Right renal pelvis (tissue), 4 donors: Measurements from ENCODE around the gene AUTS2. TPM values are rescaled to one million over a fixed set of nuclear protein-coding genes. Genes with fewer than 3 reads are reported as not detected.

ENCODE experiments used
- DNase-seq, 4 donors: peaks; one replicate each; pipeline ENCODE4 v3.0.0-alpha.2; 2013; ENCODE audit warnings: low read depth in 4 of 4, low spot score in 3 of 4, missing footprints in 1 of 4
- polyA plus RNA-seq, 4 donors: library from polyadenylated mRNA; unstranded; fragments of 120-200 nt; gene quantifications; one replicate each; pipeline ENCODE4 v1.2.1, GENCODE V29; 2013; ENCODE audit not compliant: insufficient read length in 4 of 4

AUTS2 gene
- polyA plus RNA-seq, 4 donors = 67.5 to 85.6 (median 76.0) TPM

DNA sequence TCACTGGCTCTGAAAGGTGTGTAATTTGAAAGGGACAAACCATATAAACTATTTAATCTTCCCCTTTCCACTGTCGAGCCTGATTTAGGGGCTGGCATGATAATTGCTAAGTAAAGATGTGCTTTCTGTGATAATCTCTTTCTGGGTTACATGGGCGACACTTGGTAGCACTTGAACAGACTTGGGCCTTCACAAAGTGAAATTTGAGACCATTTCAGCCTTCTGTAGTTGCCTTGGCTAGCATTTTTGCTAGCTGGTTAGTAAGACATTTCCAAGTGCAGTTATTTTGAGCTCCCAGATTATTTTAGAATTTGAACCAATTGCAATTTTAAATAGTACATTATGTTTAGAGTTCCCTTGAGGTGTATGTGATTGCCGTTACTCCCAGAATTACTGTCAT, 1101.0 kb downstream of the AUTS2 start:
- DNase-seq = no peak

- DNase-seq = no peak
Observed at GRCh38 chr7:70700055-70700940, 1102.0 kb downstream of the AUTS2 start.

DNA sequence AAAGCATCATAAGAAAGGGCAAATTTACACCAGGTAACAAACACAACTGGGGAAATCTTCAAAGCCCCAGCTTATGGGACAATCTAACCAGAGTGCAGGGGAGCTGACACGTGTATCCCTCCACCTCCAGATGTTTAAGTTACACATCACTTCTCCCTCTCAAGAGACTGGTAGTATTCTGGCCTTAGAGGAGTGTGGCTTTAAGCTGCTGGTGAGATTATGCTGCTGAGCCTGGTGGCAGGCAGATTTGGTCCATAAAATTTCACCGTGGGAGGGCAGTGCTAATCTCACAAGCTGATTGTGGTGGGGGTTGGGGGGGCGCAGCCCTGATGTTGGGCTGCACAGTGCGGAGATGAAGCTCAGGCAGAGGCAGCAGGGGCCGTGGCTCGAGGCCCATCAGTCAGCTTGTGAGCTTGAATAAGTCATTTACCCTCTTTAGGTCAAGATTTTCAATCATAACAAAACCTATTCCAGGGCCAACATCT, 1102.7 kb downstream of the AUTS2 start:
- no peak for DNase-seq

DNA sequence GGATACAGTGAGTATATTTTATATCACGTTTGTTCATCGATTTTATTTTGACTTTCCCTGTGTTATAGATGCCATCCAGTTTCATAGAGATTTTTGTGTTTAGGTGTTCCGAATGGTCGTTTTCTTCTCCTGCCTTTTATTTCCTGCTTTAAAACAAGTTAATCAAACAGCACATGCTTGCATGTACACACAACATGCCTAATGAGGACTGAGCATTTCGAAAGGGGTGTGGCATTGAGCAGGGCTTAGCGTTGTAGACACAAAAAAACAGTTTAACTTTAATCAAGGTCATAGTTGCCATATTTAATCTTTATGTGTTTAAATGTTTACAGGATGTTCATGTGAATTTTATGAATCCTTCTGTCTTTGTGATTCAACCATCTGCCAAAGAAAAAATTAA, 1103.2 kb downstream of the AUTS2 start:
- no peak for DNase-seq

GRCh38 chr7:70701991-70702390, 1103.7 kb downstream of the AUTS2 start:
- no peak for DNase-seq

GRCh38 chr7:70703785-70704184, 1105.5 kb downstream of the AUTS2 start:
- no peak for DNase-seq

DNA sequence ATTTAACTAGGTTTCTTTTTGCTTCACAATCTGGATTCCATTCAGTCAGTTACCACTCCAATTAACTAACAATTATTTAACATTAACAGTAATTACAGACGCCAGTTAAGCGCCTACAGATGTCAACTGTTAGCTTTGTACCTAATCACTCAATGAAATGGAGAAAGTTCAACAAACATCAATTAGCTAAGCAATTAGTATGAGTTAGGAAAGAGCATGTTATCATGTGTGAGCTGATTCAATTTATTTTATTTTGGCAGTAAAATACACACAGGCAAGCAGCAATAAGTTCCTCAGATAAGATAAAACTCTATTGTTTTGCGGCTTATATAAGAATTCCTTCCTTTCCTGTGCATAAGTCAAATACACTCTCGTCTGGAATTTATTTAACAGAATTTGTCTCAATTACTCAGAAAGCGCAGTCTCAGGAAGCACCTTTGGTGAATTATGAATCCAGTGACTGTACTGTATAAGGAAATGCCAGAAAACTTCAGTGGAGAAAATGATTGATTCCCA, 1106.6 kb downstream of the AUTS2 start:
- DNase-seq = no peak

GRCh38 chr7:70706204-70706603, 1107.9 kb downstream of the AUTS2 start:
- no peak for DNase-seq

GRCh38 chr7:70706698-70707097, 1108.4 kb downstream of the AUTS2 start:
- DNase-seq = no peak

DNA sequence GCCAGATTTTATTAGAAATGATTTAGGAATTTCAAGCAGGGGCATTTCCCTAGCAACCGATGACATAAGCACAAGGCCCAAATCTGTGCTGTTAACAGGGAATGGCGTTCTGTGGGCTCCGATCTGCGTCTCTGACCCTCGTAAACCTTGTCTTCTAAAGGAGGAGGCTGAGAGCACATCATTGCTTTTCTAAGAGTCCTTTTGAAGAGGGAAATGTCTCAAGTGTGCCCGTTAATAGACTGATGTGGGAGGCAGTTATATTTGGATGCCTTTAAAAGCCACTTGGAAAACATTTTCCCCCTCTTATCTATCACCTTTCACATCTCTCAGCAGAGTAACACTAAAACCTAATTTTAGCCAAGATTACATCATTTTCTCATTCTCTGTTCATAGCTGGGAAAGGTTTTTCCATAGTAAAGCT, 1109.6 kb downstream of the AUTS2 start:
- no peak for DNase-seq

GRCh38 chr7:70710011-70710480, 1111.8 kb downstream of the AUTS2 start:
- no peak for DNase-seq

- no peak for DNase-seq
Observed at GRCh38 chr7:70710651-70711050, 1112.4 kb downstream of the AUTS2 start.

DNA sequence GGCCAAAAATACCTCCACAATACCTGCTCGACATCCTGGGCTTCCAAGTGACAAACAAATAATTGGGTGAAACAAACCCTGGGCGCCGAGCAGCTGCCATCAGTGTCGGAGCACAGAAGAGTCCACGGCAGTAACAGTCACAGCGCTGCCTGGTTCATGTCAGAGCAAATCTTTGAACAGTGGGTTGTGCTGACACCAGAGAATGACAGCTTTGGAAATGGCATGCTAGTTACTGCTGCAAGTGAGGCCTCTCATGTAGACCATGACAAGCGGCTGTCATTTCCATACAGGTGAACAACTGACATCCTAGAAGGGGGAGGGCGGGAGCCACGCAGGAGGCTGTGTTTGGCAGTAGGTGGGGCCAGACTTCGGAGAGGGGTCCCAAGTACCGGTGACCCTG, 1113.2 kb downstream of the AUTS2 start:
- no peak for DNase-seq

- DNase-seq = no peak
Observed at GRCh38 chr7:70712942-70713341, 1114.7 kb downstream of the AUTS2 start.

- no peak for DNase-seq
Observed at GRCh38 chr7:70714506-70715038, 1116.3 kb downstream of the AUTS2 start.

DNA sequence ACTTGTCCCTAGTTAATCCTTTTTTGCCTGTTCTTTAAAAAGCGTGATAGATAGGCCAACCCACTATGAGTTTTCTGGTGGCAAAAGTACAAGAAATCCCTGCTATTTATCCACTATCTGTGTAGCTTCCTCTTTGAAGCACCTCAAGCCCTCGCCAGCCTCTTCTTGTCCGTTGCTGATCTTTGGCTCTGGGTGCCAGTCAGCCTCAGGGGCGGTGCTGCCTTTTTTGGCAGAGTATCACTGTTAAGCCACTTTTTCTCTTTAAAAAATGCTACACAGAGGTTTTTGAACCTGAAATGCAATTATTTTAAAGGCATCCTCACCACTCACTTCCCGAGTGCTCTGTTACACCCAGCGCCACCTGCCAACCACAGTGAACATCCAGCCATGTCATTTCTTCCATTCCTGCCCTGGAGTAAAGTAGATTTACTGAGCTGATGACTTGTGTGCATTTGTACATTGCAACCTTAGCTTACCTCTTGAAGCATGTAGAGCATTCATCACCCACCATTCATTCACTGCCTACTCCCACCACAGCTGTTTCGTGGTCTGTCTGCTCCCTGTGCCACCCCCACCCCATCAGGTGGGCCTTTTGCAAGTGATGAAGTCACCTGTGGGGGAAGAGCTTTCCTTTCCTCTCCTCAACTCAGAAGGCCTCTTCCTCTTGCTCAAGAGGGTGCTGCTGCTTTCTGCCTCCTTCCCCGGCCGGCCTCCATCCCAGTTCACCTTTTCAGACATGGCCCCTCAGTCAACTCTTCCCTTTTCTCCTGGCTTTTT, 1119.5 kb downstream of the AUTS2 start:
- no peak for DNase-seq

- no peak for DNase-seq
Observed at GRCh38 chr7:70719125-70719524, 1120.8 kb downstream of the AUTS2 start.

DNA sequence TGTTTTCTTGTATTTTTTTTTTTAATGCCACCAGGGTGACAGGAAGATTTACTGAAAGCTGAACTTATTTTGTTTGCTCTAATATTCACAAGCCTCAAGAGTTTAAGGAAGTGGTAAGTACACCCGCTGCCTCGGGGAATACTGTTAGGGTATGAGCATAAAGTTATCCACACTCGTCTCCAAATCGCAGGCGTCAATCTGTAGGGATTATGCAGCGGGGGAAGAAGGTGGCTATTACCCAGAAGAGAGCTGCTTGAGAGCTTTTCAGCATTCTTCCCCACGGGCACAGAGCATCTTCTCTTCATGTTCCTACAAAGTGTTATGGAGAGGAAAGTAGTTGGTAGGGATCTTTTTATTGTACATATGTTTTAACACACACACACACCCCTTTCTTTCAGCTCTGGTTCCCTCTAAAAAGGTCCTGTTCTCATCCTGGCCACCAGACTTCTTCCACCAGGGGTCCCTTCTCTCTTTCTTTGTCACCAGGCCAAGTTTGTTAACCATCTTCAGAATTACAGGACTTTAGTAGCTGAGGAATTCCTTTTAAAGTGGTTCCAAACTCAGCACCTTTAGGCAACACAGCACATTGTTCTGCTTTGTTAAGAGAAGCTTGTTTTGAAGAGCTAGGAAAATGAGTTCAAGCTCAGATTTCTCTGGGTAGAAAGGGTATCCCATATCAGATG, 1122.1 kb downstream of the AUTS2 start:
- no peak for DNase-seq

GRCh38 chr7:70721500-70721899, 1123.2 kb downstream of the AUTS2 start:
- no peak for DNase-seq

- DNase-seq = no peak
Observed at GRCh38 chr7:70723339-70723738, 1125.1 kb downstream of the AUTS2 start.
